ENCODE results near the gene ACTR3C.
"Not testable (repeated sequence)": the region's sequence is repeated elsewhere in the genome, so short reads cannot be mapped to it uniquely, and the experiment has no call there.

DNA sequence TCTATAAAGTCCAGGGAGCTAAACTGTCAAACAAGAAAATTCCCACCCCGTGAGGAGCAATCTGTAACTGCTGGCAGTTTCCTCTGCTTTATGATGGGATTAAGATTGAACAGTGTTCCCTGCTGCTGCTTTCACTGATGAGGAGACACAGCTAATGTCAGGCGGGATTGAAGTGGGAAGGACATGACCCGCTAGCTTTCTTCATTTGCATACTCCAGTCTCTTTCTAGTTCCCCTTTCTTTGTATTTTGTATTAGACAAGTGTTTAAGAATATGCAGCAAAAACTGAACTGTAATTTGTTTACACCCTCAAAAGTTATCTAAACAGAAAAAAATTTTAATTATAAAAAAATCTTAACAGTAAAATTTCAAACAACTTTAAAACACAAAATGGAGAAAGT, 40.2 kb downstream of the ACTR3C start:
- TF ChIP-seq, protein P1, sequence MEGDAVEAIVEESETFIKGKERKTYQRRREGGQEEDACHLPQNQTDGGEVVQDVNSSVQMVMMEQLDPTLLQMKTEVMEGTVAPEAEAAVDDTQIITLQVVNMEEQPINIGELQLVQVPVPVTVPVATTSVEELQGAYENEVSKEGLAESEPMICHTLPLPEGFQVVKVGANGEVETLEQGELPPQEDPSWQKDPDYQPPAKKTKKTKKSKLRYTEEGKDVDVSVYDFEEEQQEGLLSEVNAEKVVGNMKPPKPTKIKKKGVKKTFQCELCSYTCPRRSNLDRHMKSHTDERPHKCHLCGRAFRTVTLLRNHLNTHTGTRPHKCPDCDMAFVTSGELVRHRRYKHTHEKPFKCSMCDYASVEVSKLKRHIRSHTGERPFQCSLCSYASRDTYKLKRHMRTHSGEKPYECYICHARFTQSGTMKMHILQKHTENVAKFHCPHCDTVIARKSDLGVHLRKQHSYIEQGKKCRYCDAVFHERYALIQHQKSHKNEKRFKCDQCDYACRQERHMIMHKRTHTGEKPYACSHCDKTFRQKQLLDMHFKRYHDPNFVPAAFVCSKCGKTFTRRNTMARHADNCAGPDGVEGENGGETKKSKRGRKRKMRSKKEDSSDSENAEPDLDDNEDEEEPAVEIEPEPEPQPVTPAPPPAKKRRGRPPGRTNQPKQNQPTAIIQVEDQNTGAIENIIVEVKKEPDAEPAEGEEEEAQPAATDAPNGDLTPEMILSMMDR (IDR thresholded peaks at IDR 0.05; ENCODE audit: low read depth, low read length, poor library complexity, severe bottlenecking), result not testable (repeated sequence)
- not testable (repeated sequence) for TF ChIP-seq EZH2phosphoT487 (IDR thresholded peaks at IDR 0.05; ENCODE audit: borderline replicate concordance, low read length)

Measured in DOHH2 (cell line).